GM18499 (cell line): ENCODE results near the gene PARP12.

Experiments
- ATAC-seq: cut with Tn5 transposase; IDR thresholded peaks from one replicate; pipeline ENCODE4 v1.9.1; 2021; ENCODE audit warnings: moderate number of reproducible peaks; ENCODE audit not compliant: insufficient read depth, unreplicated experiment

PARP12 gene

GRCh38 chr7:140060243-140060630 is 2.5 kb downstream of the PARP12 start:
- ATAC-seq, result no peak

- no peak for ATAC-seq
These were observed 3.2 kb downstream of the PARP12 start for GRCh38 chr7:140059273-140060242.

GRCh38 chr7:140058517-140058916 is 4.2 kb downstream of the PARP12 start:
- ATAC-seq, result no peak

GRCh38 chr7:140057143-140057535 is 5.6 kb downstream of the PARP12 start:
- ATAC-seq, result no peak

GRCh38 chr7:140056431-140057142 is 6.2 kb downstream of the PARP12 start:
- ATAC-seq, result no peak

GRCh38 chr7:140055833-140056232 is 6.9 kb downstream of the PARP12 start:
- no peak for ATAC-seq

GRCh38 chr7:140054751-140055150 is 8.0 kb downstream of the PARP12 start:
- ATAC-seq, result no peak

GRCh38 chr7:140053812-140054539 is 8.8 kb downstream of the PARP12 start:
- peak; percentile 94 for ATAC-seq

- no peak for ATAC-seq
These were observed 10.9 kb downstream of the PARP12 start for GRCh38 chr7:140051820-140052219.

GRCh38 chr7:140050100-140050499 is 12.7 kb downstream of the PARP12 start:
- no peak for ATAC-seq

GRCh38 chr7:140049339-140050024 is 13.3 kb downstream of the PARP12 start:
- no peak for ATAC-seq

- ATAC-seq, result no peak
These were observed 13.8 kb downstream of the PARP12 start for GRCh38 chr7:140048989-140049338.

GRCh38 chr7:140048138-140048537 is 14.6 kb downstream of the PARP12 start:
- ATAC-seq, result no peak

- ATAC-seq, result no peak
These were observed 15.6 kb downstream of the PARP12 start for GRCh38 chr7:140047197-140047596.

GRCh38 chr7:140045697-140046096 is 17.1 kb downstream of the PARP12 start:
- no peak for ATAC-seq

- no peak for ATAC-seq
These were observed 18.5 kb downstream of the PARP12 start for GRCh38 chr7:140044251-140044650.

- ATAC-seq, result no peak
These were observed 20.4 kb downstream of the PARP12 start for GRCh38 chr7:140042386-140042670.

- no peak for ATAC-seq
These were observed 20.9 kb downstream of the PARP12 start for GRCh38 chr7:140041659-140042385.

- no peak for ATAC-seq
These were observed 22.9 kb downstream of the PARP12 start for GRCh38 chr7:140039896-140040295.

- ATAC-seq, result no peak
These were observed 23.7 kb downstream of the PARP12 start for GRCh38 chr7:140039066-140039465.
